ENCODE results near the gene IRF7.

The IRF7 gene

GRCh38 chr11:563066-563811 lies 52.5 kb downstream of the IRF7 start:
- DNase-seq, result no peak

Data from stimulated activated CD4-positive, alpha-beta T cell treated with anti-CD3 and anti-CD28 coated beads, Interleukin-2, amount 100 ng/mL, for 24 hours (primary cell).